A549 (cell line): ENCODE measurements around the gene JAZF1. TPM values are rescaled to one million over a fixed set of nuclear protein-coding genes. Genes with fewer than 3 reads are reported as not detected.
A peak's percentile ranks its signal among the peaks of the same experiment; 100 is the strongest.

Experiments
- ATAC-seq, 2 experiments: fragments of 200-7000 bp in 1 of 2; fragments of >200 bp in 1 of 2; cut with Nextera tagmentation in 1 of 2; cut with Tn5 transposase in 1 of 2; 3 replicates each; pipeline versions ENCODE4 v1.8.0 to v1.9.1; 2018 to 2020; ENCODE audit warnings: mild to moderate bottlenecking in 1 of 2, moderate library complexity in 1 of 2
- CTCF ChIA-PET: fragments of 300-600 bp; sonication (Branson Sonifier 250); formaldehyde crosslinking; extraction: SDS; loops from one replicate; lab custom pipeline; 2021; ENCODE audit warnings: antibody characterized with exemption, inconsistent platforms; lab: Yijun Ruan, JAX
- POLR2A ChIA-PET: fragments of 350-600 bp; formaldehyde crosslinking; extraction: SDS; loops from one replicate; lab custom pipeline; 2021; ENCODE audit warnings: antibody characterized with exemption, inconsistent platforms; lab: Yijun Ruan, JAX
- DNase-seq, 2 experiments: peaks; one replicate each; pipeline versions ENCODE4 v3.0.0 to v3.0.0-alpha.2; 2011 to 2016; ENCODE audit warnings: low read depth in 1 of 2, low spot score in 1 of 2
- FAIRE-seq: peaks from 2 replicates; lab custom pipeline; 2011; peaks lifted over from hg19 to GRCh38; lab: Jason Lieb, UNC
- H3K27ac ChIP-seq, 2 experiments: fragments of >200 bp; sonication (Bioruptor Twin); formaldehyde crosslinking; 3 replicates each; pipeline ENCODE4 v1.5.1; 2016 to 2017
- H3K4me1 ChIP-seq: fragments of >200 bp; sonication (Bioruptor Twin); formaldehyde crosslinking; 3 replicates; pipeline ENCODE4 v1.6.1; 2016
- H3K4me2 ChIP-seq: fragments of >200 bp; sonication (Bioruptor Twin); formaldehyde crosslinking; 3 replicates; pipeline ENCODE4 v1.6.1; 2016
- H3K4me3 ChIP-seq: fragments of >200 bp; sonication (Bioruptor Twin); formaldehyde crosslinking; 3 replicates; pipeline ENCODE4 v1.5.1; 2016
- H3K9me3 ChIP-seq: fragments of >200 bp; sonication (Bioruptor Twin); formaldehyde crosslinking; 3 replicates; pipeline ENCODE4 v1.6.1; 2016
- ATOH8 ChIP-seq: fragments of 250-450 bp; sonication (Bioruptor Pico); IDR thresholded peaks from 2 replicates; pipeline ENCODE4 v1.5.0; 2020; ENCODE audit warnings: low read depth, mild to moderate bottlenecking, moderate library complexity
- CTCF ChIP-seq: fragments of >200 bp; sonication (Bioruptor Twin); formaldehyde crosslinking; IDR thresholded peaks from 3 replicates; pipeline ENCODE4 v1.5.1; 2016
- EHF ChIP-seq: fragments of 250-450 bp; sonication (Bioruptor Pico); IDR thresholded peaks from 2 replicates; pipeline ENCODE4 v1.5.0; 2020; ENCODE audit warnings: mild to moderate bottlenecking
- EHMT2 ChIP-seq: fragments of 200-600 bp; sonication (generic); IDR thresholded peaks from 2 replicates; pipeline ENCODE4 v1.6.1; 2016; ENCODE audit warnings: antibody characterized with exemption, low read depth, mild to moderate bottlenecking, moderate library complexity
- EP300 ChIP-seq, 2 experiments: fragments of >200 bp; sonication (Bioruptor Twin); formaldehyde crosslinking; IDR thresholded peaks; 2 replicates in 1 of 2; 3 replicates in 1 of 2; pipeline ENCODE4 v1.6.1; 2016 to 2017
- ESRRA ChIP-seq: fragments of 150-350 bp; IDR thresholded peaks from 2 replicates; pipeline ENCODE4 v1.6.1; 2014; ENCODE audit warnings: mild to moderate bottlenecking, low read length, borderline replicate concordance
- HDAC2 ChIP-seq: fragments of 200-600 bp; sonication (generic); IDR thresholded peaks from 2 replicates; pipeline ENCODE4 v1.6.1; 2016
- HMGXB4 ChIP-seq: fragments of 250-450 bp; sonication (Bioruptor Pico); IDR thresholded peaks from 2 replicates; pipeline ENCODE4 v1.5.0; 2021; ENCODE audit warnings: mild to moderate bottlenecking, moderate library complexity, borderline replicate concordance
- HOXB13 ChIP-seq: fragments of 250-450 bp; sonication (Bioruptor Pico); IDR thresholded peaks from 2 replicates; pipeline ENCODE4 v1.5.0; 2020; ENCODE audit warnings: low read depth, mild to moderate bottlenecking, moderate library complexity
- HOXB5 ChIP-seq: fragments of 250-450 bp; sonication (Bioruptor Pico); IDR thresholded peaks from 2 replicates; pipeline ENCODE4 v1.5.0; 2020; ENCODE audit warnings: mild to moderate bottlenecking, moderate library complexity
- NR3C1 ChIP-seq: fragments of >200 bp; sonication (Bioruptor Twin); formaldehyde crosslinking; IDR thresholded peaks from 3 replicates; pipeline ENCODE4 v1.6.1; 2017
- REST ChIP-seq: fragments of 200-600 bp; sonication (generic); IDR thresholded peaks from 2 replicates; pipeline ENCODE4 v1.6.1; 2016; ENCODE audit warnings: antibody characterized with exemption, mild to moderate bottlenecking, moderate library complexity
- RFX5 ChIP-seq: fragments of 450-650 bp; IDR thresholded peaks from 2 replicates; pipeline ENCODE4 v1.7.1; 2014; ENCODE audit warnings: antibody characterized with exemption, mild to moderate bottlenecking, moderate library complexity
- ZFP36 ChIP-seq: fragments of 450-650 bp; IDR thresholded peaks from 2 replicates; pipeline ENCODE4 v1.6.1; 2014; ENCODE audit warnings: borderline replicate concordance; ENCODE audit not compliant: partially characterized antibody
- WGBS: methylation state at CpG from one replicate; pipeline ENCODE4 v1.1.6; 2017; ENCODE audit errors: missing lambda C conversion rate; 5-methylcytosine and 5-hydroxymethylcytosine counted together
- polyA plus RNA-seq, 4 experiments: library from polyadenylated mRNA; depleted of rRNA in 3 of 4; stranded (reverse); fragments of >200 nt; fragmentation: RNase III in 1 of 4; extraction: RNeasy Plus Mini Kit Qiagen cat#74134 plus additional on column Dnase treatment in 1 of 4; gene quantifications; 2 replicates in 3 of 4; 3 replicates in 1 of 4; pipeline ENCODE4 v1.2.3, GENCODE V29; 2011 to 2017

Gene JAZF1
- polyA plus RNA-seq, 2 of the 4 experiments (the other 2 are of a cell fraction), result 1.9 to 2.8 TPM

- TF ChIP-seq CTCF (0 out of 3 replicates have a peak, but pooled peaks have one; percentile 6), EP300 (IDR thresholded peaks at IDR 0.05) (no peak)
- POLR2A ChIA-PET, result no interaction called here
- Histone ChIP-seq H3K4me3 (no peak overlapping the region), H3K27ac (no peak overlapping the region), H3K4me1 (no peaks in the 10 kb centered on the region), H3K9me3 (no peaks in the 10 kb centered on the region), H3K4me2 (no peak overlapping the region)
- CTCF ChIA-PET, result interaction anchor here (0.7 to 2.7 kb wide), 8 partner anchors 12 to 733 kb away, joined by 3 to 9 read pairs (median 4); partner anchors contain the start of gene HOXA13
- 74% methylated on average over 3 of the region's 3 CpGs for WGBS
- FAIRE-seq (no peak), DNase-seq (no peak), ATAC-seq (peak; percentile 24 to 70; a peak in 4 of 6 replicates)
Observed at GRCh38 chr7:27929127-27929526, 251.5 kb downstream of the JAZF1 start.

GRCh38 chr7:27928001-27928400 is 252.6 kb downstream of the JAZF1 start:
- Histone ChIP-seq H3K9me3 (no peaks in the 10 kb centered on the region), H3K4me3 (no peak overlapping the region), H3K27ac (no peak overlapping the region), H3K4me1 (no peaks in the 10 kb centered on the region), H3K4me2 (no peak overlapping the region)
- ATAC-seq, result no peak
- POLR2A ChIA-PET, result no interaction called here
- no peak for DNase-seq
- FAIRE-seq, result no peak
- CTCF ChIA-PET, result interaction anchor here (0.7 to 2.7 kb wide), 6 partner anchors 14 to 732 kb away, joined by 3 to 9 read pairs (median 4); partner anchors contain the start of gene HOXA13
- TF ChIP-seq ATOH8 (CRISPR knock-in tag) (no peak), HOXB5 (no peak), HOXB13 (CRISPR knock-in tag) (no peak), REST (no peak), RFX5 (no peak), EHF (CRISPR knock-in tag) (no peak), HDAC2 (no peak), NR3C1 (no peak), ESRRA (no peak), EHMT2 (no peak), ZFP36 (no peak), HMGXB4 (CRISPR knock-in tag) (no peak)
